Nephron progenitor cell (in vitro differentiated cells): Measurements from ENCODE around the gene GREB1.

Experiments
- DNase-seq: peaks from one replicate; pipeline ENCODE4 v3.0.0; 2021
- H3K27ac Mint-ChIP-seq: 2 replicates; pipeline ENCODE4 v1.8.0; 2021; ENCODE audit warnings: mild to moderate bottlenecking, moderate library complexity, mixed read lengths
- H3K27me3 Mint-ChIP-seq: 2 replicates; pipeline ENCODE4 v1.8.0; 2021; ENCODE audit warnings: mild to moderate bottlenecking, low read depth, mixed read lengths; ENCODE audit not compliant: poor library complexity
- H3K36me3 Mint-ChIP-seq: 2 replicates; pipeline ENCODE4 v1.8.0; 2021; ENCODE audit warnings: low read depth, mixed read lengths
- H3K4me1 Mint-ChIP-seq: 2 replicates; pipeline ENCODE4 v1.8.0; 2021; ENCODE audit warnings: mixed read lengths
- H3K4me3 Mint-ChIP-seq: 2 replicates; pipeline ENCODE4 v1.8.0; 2021; ENCODE audit warnings: mild to moderate bottlenecking, moderate library complexity, mixed read lengths
- H3K9me3 Mint-ChIP-seq: 2 replicates; pipeline ENCODE4 v1.8.0; 2021; ENCODE audit warnings: mild to moderate bottlenecking, moderate library complexity, mixed read lengths
- CTCF ChIP-seq: fragments of 200-600 bp; sonication (generic); IDR thresholded peaks from 2 replicates; pipeline ENCODE4 v1.5.0; 2021; ENCODE audit warnings: antibody characterized with exemption

The GREB1 gene

GRCh38 chr2:11665510-11666362 lies 131.9 kb downstream of the GREB1 start:
- Mint-ChIP-seq H3K4me1 (peaks cover 5% of the 10 kb centered on the region), H3K9me3 (peaks cover 26% of the 10 kb centered on the region), H3K27ac (no peak overlapping the region), H3K27me3 (peaks cover 52% of the 10 kb centered on the region), H3K36me3 (no peaks in the 10 kb centered on the region), H3K4me3 (no peak overlapping the region)
- DNase-seq, result no peak
- no peak for TF ChIP-seq CTCF

- H3K4me3 Mint-ChIP-seq, result no peak overlapping the region
- no peak for TF ChIP-seq CTCF
- peaks cover 65% of the 10 kb centered on the region for H3K27me3 Mint-ChIP-seq
- H3K36me3 Mint-ChIP-seq, result no peaks in the 10 kb centered on the region
- no peak for DNase-seq
- H3K27ac Mint-ChIP-seq, result no peak overlapping the region
- peaks cover 5% of the 10 kb centered on the region for H3K4me1 Mint-ChIP-seq
- H3K9me3 Mint-ChIP-seq, result peaks cover 15% of the 10 kb centered on the region
These were observed 133.3 kb downstream of the GREB1 start for GRCh38 chr2:11667194-11667593.

GRCh38 chr2:11667866-11668637 lies 134.2 kb downstream of the GREB1 start:
- H3K9me3 Mint-ChIP-seq, result peaks cover 6% of the 10 kb centered on the region
- DNase-seq, result no peak
- H3K27me3 Mint-ChIP-seq, result peaks cover 69% of the 10 kb centered on the region
- peaks cover 5% of the 10 kb centered on the region for H3K4me1 Mint-ChIP-seq
- H3K4me3 Mint-ChIP-seq, result no peak overlapping the region
- TF ChIP-seq CTCF, result no peak
- no peaks in the 10 kb centered on the region for H3K36me3 Mint-ChIP-seq
- H3K27ac Mint-ChIP-seq, result peak overlapping the region; percentile 91

- Mint-ChIP-seq H3K9me3 (no peaks in the 10 kb centered on the region), H3K27ac (no peak within 1 kb of the TSS), H3K4me1 (peaks cover 5% of the 10 kb centered on the region), H3K27me3 (peaks cover 63% of the 10 kb centered on the region), H3K36me3 (no peaks in the 10 kb centered on the region), H3K4me3 (no peak within 1 kb of the TSS)
- TF ChIP-seq CTCF, result no peak
- peak; percentile 89 for DNase-seq
These were observed 135.8 kb downstream of the GREB1 start, which contains the start of gene NTSR2 for GRCh38 chr2:11669454-11670291. NTSR2 (minus strand) TSS chr2:11670195; CDS start chr2:11670129, 66 bp downstream.

GRCh38 chr2:11672407-11672806 lies 138.6 kb downstream of the GREB1 start:
- H3K27ac Mint-ChIP-seq, result no peak overlapping the region
- DNase-seq, result no peak
- H3K9me3 Mint-ChIP-seq, result no peaks in the 10 kb centered on the region
- H3K27me3 Mint-ChIP-seq, result peaks cover 64% of the 10 kb centered on the region
- no peak overlapping the region for H3K4me3 Mint-ChIP-seq
- H3K4me1 Mint-ChIP-seq, result peaks cover 18% of the 10 kb centered on the region
- no peak for TF ChIP-seq CTCF
- H3K36me3 Mint-ChIP-seq, result no peaks in the 10 kb centered on the region
